Measurements from ENCODE around the gene BTN3A1.
"Not testable (repeated sequence)": the region's sequence is repeated elsewhere in the genome, so short reads cannot be mapped to it uniquely, and the experiment has no call there.

BTN3A1 gene

DNA sequence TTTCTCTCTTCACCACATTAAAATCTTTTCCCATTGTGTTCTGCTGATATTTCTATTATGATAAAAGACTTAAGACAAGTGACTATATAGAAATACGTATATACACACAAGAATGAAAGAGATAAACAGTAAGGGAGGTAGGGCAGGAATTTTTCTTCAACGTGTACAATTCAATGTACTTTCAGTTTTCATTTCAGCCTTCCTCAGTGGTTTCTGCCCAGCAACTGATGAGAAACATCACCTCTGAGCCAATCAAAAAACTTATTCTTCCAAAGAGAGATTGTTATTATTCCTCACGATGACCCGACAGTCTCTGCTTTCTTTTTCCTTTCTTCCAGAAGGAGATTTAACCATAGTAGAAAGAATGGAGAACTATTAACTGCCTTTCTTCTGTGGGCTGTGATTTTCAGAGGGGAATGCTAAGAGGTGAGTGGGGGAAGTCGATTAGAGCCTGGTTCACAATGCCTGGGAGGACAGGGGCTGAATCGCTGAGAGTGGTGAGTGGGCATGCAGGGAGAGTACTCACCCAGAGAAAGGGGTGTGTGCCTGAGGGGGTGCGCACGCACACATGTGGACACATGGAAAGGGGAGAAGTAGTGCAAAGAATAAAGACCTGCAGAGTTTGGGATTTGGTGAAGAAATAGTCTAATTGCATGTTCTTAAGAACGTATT is at the start of gene BTN3A1:
Gene BTN3A1 (plus strand): TSS at position 289 of the 672 bp plus-strand sequence. CDS start 3,289 bp downstream, outside the sequence.
- H3K4me3 ChIP-seq (ENCODE audit: low read depth in 1 of 2, low read length in 1 of 2) = peak within 1 kb of the TSS; percentile 63 to 83
- peak within 1 kb of the TSS; percentile 84 for H3K27ac ChIP-seq
- TF ChIP-seq, protein P1, sequence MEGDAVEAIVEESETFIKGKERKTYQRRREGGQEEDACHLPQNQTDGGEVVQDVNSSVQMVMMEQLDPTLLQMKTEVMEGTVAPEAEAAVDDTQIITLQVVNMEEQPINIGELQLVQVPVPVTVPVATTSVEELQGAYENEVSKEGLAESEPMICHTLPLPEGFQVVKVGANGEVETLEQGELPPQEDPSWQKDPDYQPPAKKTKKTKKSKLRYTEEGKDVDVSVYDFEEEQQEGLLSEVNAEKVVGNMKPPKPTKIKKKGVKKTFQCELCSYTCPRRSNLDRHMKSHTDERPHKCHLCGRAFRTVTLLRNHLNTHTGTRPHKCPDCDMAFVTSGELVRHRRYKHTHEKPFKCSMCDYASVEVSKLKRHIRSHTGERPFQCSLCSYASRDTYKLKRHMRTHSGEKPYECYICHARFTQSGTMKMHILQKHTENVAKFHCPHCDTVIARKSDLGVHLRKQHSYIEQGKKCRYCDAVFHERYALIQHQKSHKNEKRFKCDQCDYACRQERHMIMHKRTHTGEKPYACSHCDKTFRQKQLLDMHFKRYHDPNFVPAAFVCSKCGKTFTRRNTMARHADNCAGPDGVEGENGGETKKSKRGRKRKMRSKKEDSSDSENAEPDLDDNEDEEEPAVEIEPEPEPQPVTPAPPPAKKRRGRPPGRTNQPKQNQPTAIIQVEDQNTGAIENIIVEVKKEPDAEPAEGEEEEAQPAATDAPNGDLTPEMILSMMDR (IDR thresholded peaks at IDR 0.05) = no peak
- H3K4me1 ChIP-seq (ENCODE audit: control insufficient read depth in 1 of 2, insufficient read depth in 1 of 2, low read depth in 1 of 2, low read length in 1 of 2) = peaks cover 25 to 42% of the 10 kb centered on the region in 2 experiments
- H3K36me3 ChIP-seq = peaks cover 22% of the 10 kb centered on the region
- no peaks in the 10 kb centered on the region for H3K27me3 ChIP-seq
- no peaks in the 10 kb centered on the region for H3K9me3 ChIP-seq

DNA sequence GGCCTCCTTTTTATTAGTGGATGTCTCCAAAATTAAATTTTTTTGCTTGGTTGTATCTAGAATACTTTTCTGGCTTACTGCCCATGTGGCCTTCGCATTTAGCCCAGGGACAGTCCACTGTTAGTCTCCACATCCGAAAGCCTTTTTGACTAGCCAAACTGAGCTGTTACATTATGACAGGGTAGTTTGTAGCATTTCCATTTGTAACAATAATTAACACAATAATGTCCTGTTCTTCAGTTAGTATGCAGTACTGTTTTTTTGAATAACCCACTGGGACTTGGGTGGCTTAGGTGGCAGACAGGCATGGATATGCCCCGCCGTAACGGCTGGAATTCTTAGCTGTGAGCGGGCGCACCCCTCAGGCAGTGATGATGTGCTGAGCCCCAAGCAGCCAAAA is 49.8 kb upstream of the BTN3A1 start:
- Histone ChIP-seq H3K27ac (no peak overlapping the region), H3K27me3 (no peaks in the 10 kb centered on the region), H3K9me3 (no peaks in the 10 kb centered on the region), H3K4me1 (ENCODE audit: control insufficient read depth in 1 of 2, insufficient read depth in 1 of 2, low read depth in 1 of 2, low read length in 1 of 2) (no peaks in the 10 kb centered on the region), H3K4me3 (ENCODE audit: low read depth in 1 of 2, low read length in 1 of 2) (no peak overlapping the region), H3K36me3 (no peaks in the 10 kb centered on the region)
- TF ChIP-seq, protein P1 (IDR thresholded peaks at IDR 0.05) = no peak

DNA sequence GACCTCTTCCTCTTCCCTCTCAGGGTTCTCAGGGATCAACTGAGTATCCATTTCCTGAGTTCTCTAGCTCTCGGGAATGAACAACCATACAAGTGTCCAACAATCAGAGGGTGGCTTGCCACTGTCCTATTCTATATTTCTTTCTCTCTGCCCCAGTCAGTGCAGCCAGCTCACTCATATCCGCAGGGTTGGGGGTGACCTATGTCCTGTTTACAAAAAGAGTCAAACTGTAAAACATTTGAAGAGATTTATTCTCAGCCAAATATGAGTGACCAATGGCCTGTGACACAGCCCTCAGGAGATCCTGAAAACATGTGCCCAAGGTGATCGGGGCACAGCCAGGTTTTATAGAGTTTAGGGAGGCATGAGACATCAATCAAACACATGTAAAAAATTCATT is 47.9 kb upstream of the BTN3A1 start:
- TF ChIP-seq, protein P1 (IDR thresholded peaks at IDR 0.05) = no peak
- H3K27me3 ChIP-seq = no peaks in the 10 kb centered on the region
- H3K36me3 ChIP-seq = no peaks in the 10 kb centered on the region
- H3K9me3 ChIP-seq = no peaks in the 10 kb centered on the region
- no peaks in the 10 kb centered on the region for H3K4me1 ChIP-seq (ENCODE audit: control insufficient read depth in 1 of 2, insufficient read depth in 1 of 2, low read depth in 1 of 2, low read length in 1 of 2)
- no peak overlapping the region for H3K4me3 ChIP-seq (ENCODE audit: low read depth in 1 of 2, low read length in 1 of 2)
- no peak overlapping the region for H3K27ac ChIP-seq

DNA sequence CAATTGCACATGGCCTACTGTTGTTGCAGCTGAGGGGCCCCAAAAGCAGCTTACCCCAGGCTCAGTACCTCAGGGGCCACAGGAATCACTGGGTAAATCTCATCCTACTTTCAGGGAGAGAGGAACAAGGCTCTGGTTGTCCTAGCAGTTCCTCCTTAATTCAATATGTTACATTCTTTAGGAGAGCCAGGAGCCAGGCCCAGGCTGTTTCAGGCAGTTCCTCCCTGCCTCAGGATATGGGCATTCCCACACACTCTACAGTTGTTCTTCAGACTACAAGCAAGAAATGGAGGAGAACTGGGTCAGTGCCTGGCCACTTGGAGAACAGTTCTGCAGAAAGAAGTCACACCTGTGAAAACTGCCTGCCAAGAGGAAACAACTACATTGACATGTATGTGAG is 46.7 kb upstream of the BTN3A1 start:
- Histone ChIP-seq H3K4me1 (ENCODE audit: control insufficient read depth in 1 of 2, insufficient read depth in 1 of 2, low read depth in 1 of 2, low read length in 1 of 2) (no peaks in the 10 kb centered on the region), H3K4me3 (ENCODE audit: low read depth in 1 of 2, low read length in 1 of 2) (no peak overlapping the region), H3K27ac (no peak overlapping the region), H3K9me3 (no peaks in the 10 kb centered on the region), H3K27me3 (no peaks in the 10 kb centered on the region), H3K36me3 (no peaks in the 10 kb centered on the region)
- TF ChIP-seq, protein P1 (IDR thresholded peaks at IDR 0.05) = no peak

DNA sequence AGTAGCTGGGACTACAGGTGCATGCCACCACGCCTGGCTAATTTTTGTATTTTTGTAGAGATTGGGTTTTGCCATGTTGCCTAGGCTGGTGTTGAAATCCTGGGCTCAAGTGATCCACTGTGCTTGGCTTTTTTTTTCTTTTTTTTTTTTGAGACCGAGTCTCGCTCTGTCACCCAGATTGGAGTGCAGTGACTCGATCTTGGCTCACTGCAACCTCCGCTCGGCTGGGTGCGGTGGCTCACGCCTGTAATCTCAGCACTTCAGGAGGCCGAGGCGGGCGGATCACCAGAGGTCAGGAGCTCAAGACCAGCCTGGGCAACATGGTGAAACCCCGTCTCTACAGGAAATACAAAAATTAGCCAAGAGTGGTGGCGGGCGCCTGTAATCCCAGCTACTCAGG is 44.5 kb upstream of the BTN3A1 start:
- not testable (repeated sequence) for H3K36me3 ChIP-seq; H3K27ac ChIP-seq; H3K9me3 ChIP-seq; H3K4me1 ChIP-seq (ENCODE audit: control insufficient read depth in 1 of 2, insufficient read depth in 1 of 2, low read depth in 1 of 2, low read length in 1 of 2); H3K27me3 ChIP-seq; H3K4me3 ChIP-seq (ENCODE audit: low read depth in 1 of 2, low read length in 1 of 2)

DNA sequence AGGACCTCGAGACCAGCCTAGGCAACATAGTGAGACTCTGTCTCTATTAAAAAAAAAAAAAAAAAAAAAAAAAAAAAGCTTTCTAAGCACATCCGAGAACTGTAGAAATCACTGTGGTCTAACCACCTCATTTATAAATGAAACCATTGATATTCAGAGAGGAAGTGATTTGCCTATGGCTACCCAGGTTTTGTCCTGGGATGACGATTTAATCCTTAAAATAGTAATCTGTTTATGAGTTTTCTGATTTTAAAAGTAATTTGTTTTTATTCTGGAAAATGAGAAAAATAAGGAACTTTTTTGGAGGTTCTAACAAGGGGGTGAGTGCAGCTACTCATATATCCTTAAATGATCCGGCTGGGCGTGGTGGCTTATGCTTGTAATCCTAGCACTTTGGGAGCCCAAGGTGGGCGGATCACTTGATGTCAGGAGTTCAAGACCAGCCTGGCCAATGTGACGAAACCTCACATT is 43.5 kb upstream of the BTN3A1 start:
- Histone ChIP-seq H3K36me3 (no peaks in the 10 kb centered on the region), H3K9me3 (no peaks in the 10 kb centered on the region), H3K4me3 (ENCODE audit: low read depth in 1 of 2, low read length in 1 of 2) (no peak overlapping the region), H3K27me3 (no peaks in the 10 kb centered on the region), H3K27ac (no peak overlapping the region), H3K4me1 (ENCODE audit: control insufficient read depth in 1 of 2, insufficient read depth in 1 of 2, low read depth in 1 of 2, low read length in 1 of 2) (no peaks in the 10 kb centered on the region)
- TF ChIP-seq, protein P1 (IDR thresholded peaks at IDR 0.05) = no peak
